Cardiac fibroblast (primary cell): ENCODE measurements around the gene SETBP1.

ENCODE experiments used
- DNase-seq, 2 donors: peaks; one replicate each; pipeline versions ENCODE4 v3.0.0 to v3.0.0-alpha.2; 2010; ENCODE audit warnings: low read depth in 2 of 2
- H3K4me3 ChIP-seq, 2 donors: replicated peaks in 1 of 2; 1 replicate in 1 of 2; 2 replicates in 1 of 2; pipeline ENCODE4 v1.5.1; 2011; ENCODE audit warnings: low read depth in 2 of 2, low read length in 2 of 2, mild to moderate bottlenecking in 2 of 2, moderate library complexity in 1 of 2
- CTCF ChIP-seq: IDR thresholded peaks from one replicate; pipeline ENCODE4 v1.5.1; 2011; ENCODE audit warnings: low read depth, mild to moderate bottlenecking, low read length, inconsistent platforms

Gene SETBP1

GRCh38 chr18:45066210-45066609, 385.5 kb downstream of the SETBP1 start:
- H3K4me3 ChIP-seq = no peak overlapping the region
- TF ChIP-seq CTCF = no peak
- no peak for DNase-seq

- peak in 1 of 2 donors; percentile 30 for DNase-seq
- TF ChIP-seq CTCF = no peak
- no peak overlapping the region for H3K4me3 ChIP-seq
Measured at GRCh38 chr18:45066886-45067285, 386.2 kb downstream of the SETBP1 start.

- no peak for DNase-seq
- no peak for TF ChIP-seq CTCF
Measured at GRCh38 chr18:45068400-45069094, 387.9 kb downstream of the SETBP1 start.

GRCh38 chr18:45069546-45069945, 388.9 kb downstream of the SETBP1 start:
- no peak overlapping the region for H3K4me3 ChIP-seq
- TF ChIP-seq CTCF = no peak
- DNase-seq = no peak

More at GRCh38 chr18:45068400-45069094, 387.9 kb downstream of the SETBP1 start:
- no peak overlapping the region for H3K4me3 ChIP-seq

GRCh38 chr18:45071956-45072355, 391.3 kb downstream of the SETBP1 start:
- no peak for TF ChIP-seq CTCF
- no peak for DNase-seq
- no peak overlapping the region for H3K4me3 ChIP-seq

- H3K4me3 ChIP-seq = no peak overlapping the region
- no peak for DNase-seq
- TF ChIP-seq CTCF = no peak
Measured at GRCh38 chr18:45073556-45073955, 392.9 kb downstream of the SETBP1 start.
